Measurements from ENCODE around the gene PCSK4.

PCSK4 gene

GRCh38 chr19:1435378-1435989 lies 54.7 kb downstream of the PCSK4 start:
- DNase-seq = no peak

- DNase-seq = no peak
Measured at GRCh38 chr19:1434577-1435060, 55.5 kb downstream of the PCSK4 start.

- DNase-seq = no peak
Measured at GRCh38 chr19:1434040-1434366, 56.1 kb downstream of the PCSK4 start.

GRCh38 chr19:1433119-1434039 lies 56.8 kb downstream of the PCSK4 start:
- no peak for DNase-seq

GRCh38 chr19:1432507-1432887 lies 57.7 kb downstream of the PCSK4 start:
- no peak for DNase-seq

GRCh38 chr19:1431759-1432506 lies 58.2 kb downstream of the PCSK4 start:
- DNase-seq = no peak

All from SHP77 treated with DMSO at 0.1 percent for 48 hours (cell line).